HepG2 (cell line): ENCODE measurements around the gene DGKG. TPM values are rescaled to one million over a fixed set of nuclear protein-coding genes. Genes with fewer than 3 reads are reported as not detected.
A peak's percentile ranks its signal among the peaks of the same experiment; 100 is the strongest.

Source experiments
- AKAP8 ChIP-seq: sonication (generic); formaldehyde crosslinking; IDR thresholded peaks from 2 replicates; pipeline ENCODE4 v1.5.1; 2020; ENCODE audit warnings: mild to moderate bottlenecking, missing genetic modification reagents
- ARID2 ChIP-seq: sonication (generic); formaldehyde crosslinking; IDR thresholded peaks from 2 replicates; pipeline ENCODE4 v1.8.1; 2022; ENCODE audit warnings: mild to moderate bottlenecking, missing genetic modification reagents, borderline replicate concordance
- PAX8 ChIP-seq: sonication (generic); formaldehyde crosslinking; IDR thresholded peaks from 2 replicates; pipeline ENCODE4 v1.8.0; 2022; ENCODE audit warnings: mild to moderate bottlenecking, missing genetic modification reagents, borderline replicate concordance
- SP5 ChIP-seq: IDR thresholded peaks from 2 replicates; pipeline ENCODE4 v1.6.1; 2016; ENCODE audit warnings: low read depth, borderline replicate concordance
- ZBTB20 ChIP-seq: sonication (generic); formaldehyde crosslinking; IDR thresholded peaks from 2 replicates; pipeline ENCODE4 v1.8.1; 2023; ENCODE audit warnings: missing genetic modification reagents, low read depth, mild to moderate bottlenecking, borderline replicate concordance
- ZFP36L2 ChIP-seq: sonication (generic); formaldehyde crosslinking; IDR thresholded peaks from 2 replicates; pipeline ENCODE4 v1.4.0; 2020; ENCODE audit warnings: missing genetic modification reagents
- ZNF143 ChIP-seq: sonication (generic); formaldehyde crosslinking; IDR thresholded peaks from 2 replicates; pipeline ENCODE4 v1.4.0; 2020; ENCODE audit warnings: missing genetic modification reagents
- ZNF282 ChIP-seq: fragments of 450-650 bp; IDR thresholded peaks from 2 replicates; pipeline ENCODE4 v1.6.1; 2018; ENCODE audit not compliant: partially characterized antibody
- ZNF563 ChIP-seq: sonication (generic); formaldehyde crosslinking; IDR thresholded peaks from 2 replicates; pipeline ENCODE4 v1.8.0; 2022; ENCODE audit warnings: mild to moderate bottlenecking, moderate library complexity, missing genetic modification reagents
- ZNF775 ChIP-seq: sonication (generic); formaldehyde crosslinking; IDR thresholded peaks from 2 replicates; pipeline ENCODE4 v1.4.0; 2020; ENCODE audit warnings: missing genetic modification reagents, mild to moderate bottlenecking, moderate library complexity, borderline replicate concordance
- ZZZ3 ChIP-seq: sonication (generic); formaldehyde crosslinking; IDR thresholded peaks from 2 replicates; pipeline ENCODE4 v1.4.0; 2020; ENCODE audit warnings: missing genetic modification reagents, mild to moderate bottlenecking, borderline replicate concordance
- polyA plus RNA-seq, 8 experiments: library from polyadenylated mRNA; depleted of rRNA in 3 of 8; stranded (reverse) in 7 of 8; unstranded in 1 of 8; fragments of >200 nt; fragmentation: Illumina TruSeq in 4 of 8; extraction: Trizol in 4 of 8; gene quantifications; 2 replicates each; pipeline versions ENCODE4 v1.2.1 to v1.2.3, GENCODE V29; 2011 to 2016; ENCODE audit warnings: low read depth in 4 of 8, missing spikeins in 1 of 8, mixed read lengths in 1 of 8; ENCODE audit not compliant: insufficient read depth in 1 of 8
- total RNA-seq, 5 experiments: library from RNA; depleted of rRNA; stranded (reverse); fragments of >200 nt; fragmentation: Illumina TruSeq; extraction: Trizol; gene quantifications; 2 replicates each; pipeline ENCODE4 v1.2.3, GENCODE V29; 2016; ENCODE audit warnings: low read depth in 1 of 5
- TF ChIP-seq, protein P1 (sequence below): IDR thresholded peaks from 2 replicates; pipeline ENCODE4 v1.6.1; 2016; ENCODE audit warnings: control low read depth
- TF ChIP-seq, protein P2 (sequence below): sonication (generic); formaldehyde crosslinking; IDR thresholded peaks from 2 replicates; pipeline ENCODE4 v1.4.0; 2020; ENCODE audit warnings: missing genetic modification reagents, borderline replicate concordance
- TF ChIP-seq, protein P3 (sequence below): sonication (generic); formaldehyde crosslinking; IDR thresholded peaks from 2 replicates; pipeline ENCODE4 v1.4.0; 2020; ENCODE audit warnings: mild to moderate bottlenecking, missing genetic modification reagents

DGKG gene
- total and polyA plus RNA-seq, 2 of the 13 experiments (the other 11 are each of a cell fraction or from before 2014, with no cell fraction given), result 3.8 to 6.2 TPM

DNA sequence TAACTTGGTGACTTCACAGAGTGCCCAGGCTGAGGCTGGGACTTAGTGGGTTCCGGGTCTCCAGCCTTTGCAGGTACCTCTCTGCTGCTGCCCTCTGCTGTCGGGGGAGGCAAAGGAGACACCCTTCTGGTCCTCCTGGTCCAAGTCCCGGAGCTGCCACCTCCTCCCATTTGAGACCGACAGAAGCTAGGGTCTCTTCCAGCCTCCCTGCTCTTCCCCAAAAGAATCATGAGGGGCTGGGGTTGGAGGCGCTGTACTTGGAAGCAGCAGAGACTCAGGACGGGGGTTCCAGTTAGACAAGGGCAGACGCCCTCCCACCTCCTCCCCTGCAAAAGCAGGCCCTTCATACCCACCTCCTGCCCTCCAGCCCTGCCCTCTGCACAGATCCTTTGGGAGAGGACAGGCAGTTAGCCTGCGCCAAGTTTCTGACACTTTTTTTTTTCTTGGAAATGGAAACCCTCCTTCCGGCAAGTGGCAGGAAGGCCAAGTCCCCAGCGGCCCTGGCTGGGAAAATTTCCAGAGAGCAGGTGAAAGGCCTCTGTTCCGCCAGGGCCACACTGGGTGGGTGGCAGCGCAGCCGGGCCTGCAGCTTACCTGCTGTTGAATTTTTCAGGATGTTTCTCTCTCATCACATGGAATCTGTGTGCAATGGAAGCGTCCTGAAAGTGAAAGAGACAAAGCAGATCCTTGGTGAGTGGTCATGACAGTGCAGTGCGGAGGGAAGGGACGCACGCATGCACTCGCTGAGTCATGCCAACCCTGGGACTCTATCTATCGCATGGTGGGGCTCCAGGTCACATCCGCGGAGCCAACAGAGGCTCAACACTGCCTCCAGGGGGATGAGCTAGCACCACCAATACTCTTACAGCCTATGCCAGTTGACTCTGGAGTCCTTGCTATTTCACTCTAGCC, 119.9 kb downstream of the DGKG start (continued):
- TF ChIP-seq, protein P1, sequence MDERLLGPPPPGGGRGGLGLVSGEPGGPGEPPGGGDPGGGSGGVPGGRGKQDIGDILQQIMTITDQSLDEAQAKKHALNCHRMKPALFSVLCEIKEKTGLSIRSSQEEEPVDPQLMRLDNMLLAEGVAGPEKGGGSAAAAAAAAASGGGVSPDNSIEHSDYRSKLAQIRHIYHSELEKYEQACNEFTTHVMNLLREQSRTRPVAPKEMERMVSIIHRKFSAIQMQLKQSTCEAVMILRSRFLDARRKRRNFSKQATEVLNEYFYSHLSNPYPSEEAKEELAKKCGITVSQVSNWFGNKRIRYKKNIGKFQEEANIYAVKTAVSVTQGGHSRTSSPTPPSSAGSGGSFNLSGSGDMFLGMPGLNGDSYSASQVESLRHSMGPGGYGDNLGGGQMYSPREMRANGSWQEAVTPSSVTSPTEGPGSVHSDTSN (CRISPR knock-in tag), result no peak
- TF ChIP-seq ZNF775 (CRISPR knock-in tag) (no peak), ZNF143 (CRISPR knock-in tag) (no peak), ZBTB20 (CRISPR knock-in tag) (peak; percentile 52; the same call in 1 of the 2 replicates), ZZZ3 (CRISPR knock-in tag) (no peak; the same call in 1 of the 2 replicates), ZFP36L2 (CRISPR knock-in tag) (no peak), ZNF563 (no peak), ZNF282 (no peak), PAX8 (no peak), SP5 (0 out of 2 replicates have a peak, but pooled peaks have one; percentile 9), ARID2 (peak; percentile 84; the same call in 1 of the 2 replicates), AKAP8 (no peak)
- TF ChIP-seq, protein P2, sequence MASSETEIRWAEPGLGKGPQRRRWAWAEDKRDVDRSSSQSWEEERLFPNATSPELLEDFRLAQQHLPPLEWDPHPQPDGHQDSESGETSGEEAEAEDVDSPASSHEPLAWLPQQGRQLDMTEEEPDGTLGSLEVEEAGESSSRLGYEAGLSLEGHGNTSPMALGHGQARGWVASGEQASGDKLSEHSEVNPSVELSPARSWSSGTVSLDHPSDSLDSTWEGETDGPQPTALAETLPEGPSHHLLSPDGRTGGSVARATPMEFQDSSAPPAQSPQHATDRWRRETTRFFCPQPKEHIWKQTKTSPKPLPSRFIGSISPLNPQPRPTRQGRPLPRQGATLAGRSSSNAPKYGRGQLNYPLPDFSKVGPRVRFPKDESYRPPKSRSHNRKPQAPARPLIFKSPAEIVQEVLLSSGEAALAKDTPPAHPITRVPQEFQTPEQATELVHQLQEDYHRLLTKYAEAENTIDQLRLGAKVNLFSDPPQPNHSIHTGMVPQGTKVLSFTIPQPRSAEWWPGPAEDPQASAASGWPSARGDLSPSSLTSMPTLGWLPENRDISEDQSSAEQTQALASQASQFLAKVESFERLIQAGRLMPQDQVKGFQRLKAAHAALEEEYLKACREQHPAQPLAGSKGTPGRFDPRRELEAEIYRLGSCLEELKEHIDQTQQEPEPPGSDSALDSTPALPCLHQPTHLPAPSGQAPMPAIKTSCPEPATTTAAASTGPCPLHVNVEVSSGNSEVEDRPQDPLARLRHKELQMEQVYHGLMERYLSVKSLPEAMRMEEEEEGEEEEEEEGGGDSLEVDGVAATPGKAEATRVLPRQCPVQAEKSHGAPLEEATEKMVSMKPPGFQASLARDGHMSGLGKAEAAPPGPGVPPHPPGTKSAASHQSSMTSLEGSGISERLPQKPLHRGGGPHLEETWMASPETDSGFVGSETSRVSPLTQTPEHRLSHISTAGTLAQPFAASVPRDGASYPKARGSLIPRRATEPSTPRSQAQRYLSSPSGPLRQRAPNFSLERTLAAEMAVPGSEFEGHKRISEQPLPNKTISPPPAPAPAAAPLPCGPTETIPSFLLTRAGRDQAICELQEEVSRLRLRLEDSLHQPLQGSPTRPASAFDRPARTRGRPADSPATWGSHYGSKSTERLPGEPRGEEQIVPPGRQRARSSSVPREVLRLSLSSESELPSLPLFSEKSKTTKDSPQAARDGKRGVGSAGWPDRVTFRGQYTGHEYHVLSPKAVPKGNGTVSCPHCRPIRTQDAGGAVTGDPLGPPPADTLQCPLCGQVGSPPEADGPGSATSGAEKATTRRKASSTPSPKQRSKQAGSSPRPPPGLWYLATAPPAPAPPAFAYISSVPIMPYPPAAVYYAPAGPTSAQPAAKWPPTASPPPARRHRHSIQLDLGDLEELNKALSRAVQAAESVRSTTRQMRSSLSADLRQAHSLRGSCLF (CRISPR knock-in tag), result no peak
- TF ChIP-seq, protein P3, sequence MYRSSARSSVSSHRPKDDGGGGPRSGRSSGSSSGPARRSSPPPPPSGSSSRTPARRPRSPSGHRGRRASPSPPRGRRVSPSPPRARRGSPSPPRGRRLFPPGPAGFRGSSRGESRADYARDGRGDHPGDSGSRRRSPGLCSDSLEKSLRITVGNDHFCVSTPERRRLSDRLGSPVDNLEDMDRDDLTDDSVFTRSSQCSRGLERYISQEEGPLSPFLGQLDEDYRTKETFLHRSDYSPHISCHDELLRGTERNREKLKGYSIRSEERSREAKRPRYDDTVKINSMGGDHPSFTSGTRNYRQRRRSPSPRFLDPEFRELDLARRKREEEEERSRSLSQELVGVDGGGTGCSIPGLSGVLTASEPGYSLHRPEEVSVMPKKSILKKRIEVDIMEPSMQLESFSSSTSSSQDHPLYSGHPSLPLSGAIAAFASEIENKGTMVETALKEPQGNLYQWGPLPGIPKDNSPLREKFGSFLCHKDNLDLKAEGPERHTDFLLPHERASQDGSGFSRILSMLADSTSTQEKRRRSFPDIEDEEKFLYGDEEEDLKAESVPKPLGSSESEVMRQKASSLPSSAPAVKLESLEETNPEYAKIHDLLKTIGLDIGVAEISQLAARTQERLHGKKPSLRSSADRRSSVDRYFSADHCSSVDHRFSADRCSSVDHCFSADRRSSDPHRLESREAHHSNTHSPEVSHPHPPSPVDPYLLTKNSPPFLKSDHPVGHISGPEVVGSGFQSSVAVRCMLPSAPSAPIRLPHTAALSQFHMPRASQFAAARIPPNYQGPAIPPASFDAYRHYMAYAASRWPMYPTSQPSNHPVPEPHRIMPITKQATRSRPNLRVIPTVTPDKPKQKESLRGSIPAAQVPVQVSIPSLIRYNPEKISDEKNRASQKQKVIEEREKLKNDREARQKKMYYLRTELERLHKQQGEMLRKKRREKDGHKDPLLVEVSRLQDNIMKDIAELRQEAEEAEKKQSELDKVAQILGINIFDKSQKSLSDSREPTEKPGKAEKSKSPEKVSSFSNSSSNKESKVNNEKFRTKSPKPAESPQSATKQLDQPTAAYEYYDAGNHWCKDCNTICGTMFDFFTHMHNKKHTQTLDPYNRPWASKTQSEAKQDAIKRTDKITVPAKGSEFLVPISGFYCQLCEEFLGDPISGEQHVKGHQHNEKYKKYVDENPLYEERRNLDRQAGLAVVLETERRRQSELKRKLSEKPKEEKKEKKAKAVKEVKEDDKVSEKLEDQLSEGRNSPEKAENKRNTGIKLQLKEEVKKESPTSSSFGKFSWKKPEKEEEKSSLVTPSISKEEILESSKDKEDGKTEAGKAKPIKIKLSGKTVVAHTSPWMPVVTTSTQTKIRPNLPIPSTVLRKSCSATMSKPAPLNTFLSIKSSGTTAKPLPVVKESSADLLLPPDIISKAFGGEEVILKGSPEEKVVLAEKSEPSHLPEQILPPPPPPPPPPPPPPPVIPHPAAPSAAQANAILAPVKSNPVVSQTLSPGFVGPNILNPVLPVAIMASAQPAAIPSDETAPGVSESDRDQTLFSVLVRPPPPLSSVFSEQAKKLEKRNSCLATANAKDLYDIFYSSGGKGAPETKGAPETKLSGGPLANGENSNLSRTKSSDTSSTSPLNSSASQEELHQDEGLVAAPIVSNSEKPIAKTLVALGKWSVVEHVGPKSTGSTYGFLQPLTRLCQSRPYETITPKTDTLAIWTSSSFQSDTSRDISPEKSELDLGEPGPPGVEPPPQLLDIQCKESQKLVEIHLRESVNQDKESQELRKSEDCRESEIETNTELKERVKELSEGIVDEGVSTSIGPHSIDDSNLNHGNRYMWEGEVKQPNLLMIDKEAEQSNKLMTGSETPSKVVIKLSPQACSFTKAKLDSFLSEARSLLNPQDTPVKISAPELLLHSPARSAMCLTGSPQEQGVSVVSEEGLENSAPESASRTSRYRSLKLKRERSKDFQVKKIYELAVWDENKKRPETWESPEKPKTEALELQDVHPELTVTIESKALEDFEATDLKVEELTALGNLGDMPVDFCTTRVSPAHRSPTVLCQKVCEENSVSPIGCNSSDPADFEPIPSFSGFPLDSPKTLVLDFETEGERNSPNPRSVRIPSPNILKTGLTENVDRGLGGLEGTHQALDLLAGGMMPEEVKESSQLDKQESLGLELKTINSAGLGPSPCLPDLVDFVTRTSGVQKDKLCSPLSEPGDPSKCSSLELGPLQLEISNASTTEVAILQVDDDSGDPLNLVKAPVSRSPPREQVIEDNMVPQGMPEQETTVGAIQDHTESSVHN, result no peak
